ENCODE measurements around the gene FBXL17. TPM values are rescaled to one million over a fixed set of nuclear protein-coding genes. Genes with fewer than 3 reads are reported as not detected.

Gene FBXL17
- total and polyA plus RNA-seq, 2 of the 4 experiments (the other 2 are of a cell fraction), result 3.9 to 8.1 TPM

DNA sequence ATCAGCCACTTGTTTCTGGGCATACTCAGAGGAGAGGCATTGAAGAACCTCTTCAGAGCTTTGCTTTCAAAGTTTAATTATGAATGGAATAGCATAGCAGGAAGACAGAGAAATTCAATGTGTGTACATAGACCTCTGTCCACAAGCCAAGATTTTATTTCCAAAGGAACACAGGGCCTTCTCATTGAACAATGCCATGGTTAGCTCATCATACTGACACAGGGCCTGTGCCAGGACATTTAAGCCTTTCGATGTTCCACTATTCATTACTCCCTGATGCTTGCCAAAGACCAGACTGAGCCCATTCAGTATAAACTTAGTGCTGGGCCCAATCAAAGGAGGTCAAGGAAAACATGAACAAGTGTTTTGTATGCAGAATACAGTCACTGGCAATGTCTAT lies 280.8 kb downstream of the FBXL17 start:
- H2BK120ac ChIP-seq (ENCODE audit: low read depth, low read length), result no peak overlapping the region
- H3K4me2 ChIP-seq (ENCODE audit: low read depth, low read length), result no peak overlapping the region
- no peak for DNase-seq
- no peaks in the 10 kb centered on the region for H3K36me3 ChIP-seq (ENCODE audit: control insufficient read depth, insufficient read depth, low read length)
- no peak overlapping the region for H3K14ac ChIP-seq (replicated peaks; ENCODE audit: low read depth, low read length)
- H3K4ac ChIP-seq (ENCODE audit: low read depth, low read length), result no peak overlapping the region
- POLR2A ChIA-PET (ENCODE audit: unreplicated experiment), result no interaction called here
- no peak overlapping the region for H2BK20ac ChIP-seq (ENCODE audit: low read depth, low read length)
- no CpG with 5 or more reads among the region's 1 CpG for WGBS, 2 experiments (ENCODE audit: extremely low coverage in 2 of 2, insufficient read length in 1 of 2)
- no peak overlapping the region for H3K4me3 ChIP-seq (ENCODE audit: insufficient read depth, low read depth, low read length)
- no peak overlapping the region for H4K5ac ChIP-seq (ENCODE audit: low read depth, low read length)
- no peak overlapping the region for H4K8ac ChIP-seq (ENCODE audit: low read depth in 2 of 2, low read length in 2 of 2)
- H3K23ac ChIP-seq (ENCODE audit: low read depth, low read length), result no peak overlapping the region
- no peak overlapping the region for H2BK15ac ChIP-seq (ENCODE audit: low read depth, low read length)
- H3K4me1 ChIP-seq (ENCODE audit: control insufficient read depth, insufficient read depth, low read length), result no peaks in the 10 kb centered on the region
- H2AK5ac ChIP-seq (ENCODE audit: low read depth, low read length), result no peak overlapping the region
- H2AK9ac ChIP-seq (replicated peaks; ENCODE audit: low read depth, low read length, poor library complexity), result no peak overlapping the region
- BruUV-seq (replicated peaks), result no TSS peak
- no peak overlapping the region for H2AFZ ChIP-seq (replicated peaks; ENCODE audit: low read length, poor library complexity)
- H3K9ac ChIP-seq (ENCODE audit: low read depth, low read length), result no peak overlapping the region
- no peak for TF ChIP-seq BHLHE40 (IDR thresholded peaks at IDR 0.05; ENCODE audit: low read depth, low read length)
- intact Hi-C loops (cut with micrococcal nuclease) (no loop called here), dilution Hi-C loops (cut with HindIII; ENCODE audit: low sequenced_read_pairs, unreplicated experiment) (no loop called here), in situ Hi-C loops (cut with MboI; ENCODE audit: low sequenced_read_pairs) (no loop called here)
- H3K79me1 ChIP-seq (ENCODE audit: low read depth in 1 of 2, low read length in 2 of 2), result no peaks in the 10 kb centered on the region
- ATAC-seq (ENCODE audit: low read depth), result no peak
- H4K91ac ChIP-seq (ENCODE audit: insufficient read depth, low read depth, low read length), result no peak overlapping the region
- H3K56ac ChIP-seq (ENCODE audit: extremely low read depth, insufficient read depth, low read length), result no peak overlapping the region
- no peak overlapping the region for H2BK5ac ChIP-seq (ENCODE audit: low read depth, low read length, poor library complexity, severe bottlenecking)
- H3K9me3 ChIP-seq (ENCODE audit: control insufficient read depth, insufficient read depth, low read length), result no peaks in the 10 kb centered on the region
- H4K20me1 ChIP-seq (ENCODE audit: insufficient read depth, low read length), result no peaks in the 10 kb centered on the region
- no peaks in the 10 kb centered on the region for H3K27me3 ChIP-seq (ENCODE audit: control insufficient read depth, insufficient read depth, low read length)
- H3K9me1 ChIP-seq (ENCODE audit: insufficient read depth, low read length), result no peaks in the 10 kb centered on the region
- no peak overlapping the region for H3K18ac ChIP-seq (ENCODE audit: low read depth, low read length)
- CTCF ChIA-PET, result interaction anchor here (0.6 kb wide), 1 partner anchor 74 kb away, joined by 3 read pairs; no protein-coding TSS in a partner anchor
- H3K27ac ChIP-seq (ENCODE audit: insufficient read depth, low read length), result no peak overlapping the region

Data from IMR-90 (cell line).